NCI-H524 (cell line): Measurements from ENCODE around the gene RHEB.

Source experiments
- DNase-seq, 2 experiments: peaks; one replicate each; lab custom pipeline; 2025; lab: John Stamatoyannopoulos, UW

Gene RHEB

GRCh38 chr7:151431768-151432311 is 87.9 kb downstream of the RHEB start:
- DNase-seq, result no peak

GRCh38 chr7:151431281-151431767 is 88.4 kb downstream of the RHEB start:
- DNase-seq, result no peak

GRCh38 chr7:151430391-151431205 is 89.1 kb downstream of the RHEB start:
- DNase-seq, result no peak

- DNase-seq, result peak in 1 of 2 experiments; percentile 9
These were observed 89.9 kb downstream of the RHEB start for GRCh38 chr7:151429560-151430331.

- DNase-seq, result no peak
These were observed 90.5 kb downstream of the RHEB start for GRCh38 chr7:151429237-151429559.

GRCh38 chr7:151428378-151429236 is 91.1 kb downstream of the RHEB start:
- DNase-seq, result peak; percentile 83

- DNase-seq, result peak; percentile 85 to 89
These were observed 91.9 kb downstream of the RHEB start for GRCh38 chr7:151427705-151428377.

- DNase-seq, result peak in 1 of 2 experiments; percentile 53
These were observed 92.6 kb downstream of the RHEB start for GRCh38 chr7:151426904-151427704.

GRCh38 chr7:151426441-151426903 is 93.2 kb downstream of the RHEB start:
- DNase-seq, result no peak

- DNase-seq, result no peak
These were observed 93.8 kb downstream of the RHEB start for GRCh38 chr7:151425670-151426440.

GRCh38 chr7:151424799-151425198 is 94.9 kb downstream of the RHEB start:
- no peak for DNase-seq

GRCh38 chr7:151423936-151424335 is 95.8 kb downstream of the RHEB start:
- DNase-seq, result no peak

GRCh38 chr7:151423226-151423625 is 96.5 kb downstream of the RHEB start:
- DNase-seq, result no peak

GRCh38 chr7:151422212-151422611 is 97.5 kb downstream of the RHEB start:
- no peak for DNase-seq

GRCh38 chr7:151420144-151420543 is 99.6 kb downstream of the RHEB start:
- peak in 1 of 2 experiments; percentile 22 for DNase-seq

- DNase-seq, result no peak
These were observed 102.8 kb downstream of the RHEB start for GRCh38 chr7:151416941-151417315.

- DNase-seq, result no peak
These were observed 103.4 kb downstream of the RHEB start for GRCh38 chr7:151416112-151416940.
